GM10266 (cell line): ENCODE results near the gene ZBTB3.
"Not testable (repeated sequence)": the region's sequence is repeated elsewhere in the genome, so short reads cannot be mapped to it uniquely, and the experiment has no call there.

Experiments
- DNase-seq: peaks from one replicate; pipeline ENCODE4 v3.0.0; 2012; ENCODE audit errors: extremely low spot score
- TF ChIP-seq, protein P1 (sequence below): IDR thresholded peaks from 2 replicates; pipeline ENCODE4 v1.5.1; 2012; ENCODE audit warnings: mild to moderate bottlenecking, low read depth; ENCODE audit not compliant: control insufficient read depth, insufficient read depth; ENCODE audit errors: missing control alignments

ZBTB3 gene

DNA sequence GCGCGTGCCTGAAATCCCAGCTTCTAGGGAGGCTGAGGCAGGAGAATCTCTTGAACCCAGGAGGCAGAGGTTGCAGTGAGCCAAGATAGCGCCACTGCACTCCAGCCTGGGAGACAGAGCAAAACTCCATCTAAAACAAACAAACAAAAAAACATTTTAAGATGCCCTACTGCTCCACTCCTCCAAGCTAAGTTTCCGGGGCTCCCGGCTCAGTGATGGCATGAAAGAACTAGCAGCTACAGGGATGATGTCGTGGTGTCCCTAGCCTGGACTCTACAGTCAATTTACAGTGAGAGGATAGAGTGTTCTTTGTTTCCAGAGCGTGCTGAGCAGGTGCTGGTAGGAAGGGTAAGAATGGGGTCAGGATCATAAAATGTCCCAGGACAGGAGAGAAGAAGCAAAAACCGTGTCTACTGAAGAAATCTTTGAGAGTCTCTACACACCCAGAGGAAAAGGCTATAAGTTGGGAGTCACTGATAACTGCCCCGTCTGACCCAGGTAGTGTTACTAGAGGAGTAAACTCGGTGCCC lies 1.2 kb upstream of the ZBTB3 start:
- no peak for DNase-seq
- TF ChIP-seq, protein P1, sequence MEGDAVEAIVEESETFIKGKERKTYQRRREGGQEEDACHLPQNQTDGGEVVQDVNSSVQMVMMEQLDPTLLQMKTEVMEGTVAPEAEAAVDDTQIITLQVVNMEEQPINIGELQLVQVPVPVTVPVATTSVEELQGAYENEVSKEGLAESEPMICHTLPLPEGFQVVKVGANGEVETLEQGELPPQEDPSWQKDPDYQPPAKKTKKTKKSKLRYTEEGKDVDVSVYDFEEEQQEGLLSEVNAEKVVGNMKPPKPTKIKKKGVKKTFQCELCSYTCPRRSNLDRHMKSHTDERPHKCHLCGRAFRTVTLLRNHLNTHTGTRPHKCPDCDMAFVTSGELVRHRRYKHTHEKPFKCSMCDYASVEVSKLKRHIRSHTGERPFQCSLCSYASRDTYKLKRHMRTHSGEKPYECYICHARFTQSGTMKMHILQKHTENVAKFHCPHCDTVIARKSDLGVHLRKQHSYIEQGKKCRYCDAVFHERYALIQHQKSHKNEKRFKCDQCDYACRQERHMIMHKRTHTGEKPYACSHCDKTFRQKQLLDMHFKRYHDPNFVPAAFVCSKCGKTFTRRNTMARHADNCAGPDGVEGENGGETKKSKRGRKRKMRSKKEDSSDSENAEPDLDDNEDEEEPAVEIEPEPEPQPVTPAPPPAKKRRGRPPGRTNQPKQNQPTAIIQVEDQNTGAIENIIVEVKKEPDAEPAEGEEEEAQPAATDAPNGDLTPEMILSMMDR = no peak

DNA sequence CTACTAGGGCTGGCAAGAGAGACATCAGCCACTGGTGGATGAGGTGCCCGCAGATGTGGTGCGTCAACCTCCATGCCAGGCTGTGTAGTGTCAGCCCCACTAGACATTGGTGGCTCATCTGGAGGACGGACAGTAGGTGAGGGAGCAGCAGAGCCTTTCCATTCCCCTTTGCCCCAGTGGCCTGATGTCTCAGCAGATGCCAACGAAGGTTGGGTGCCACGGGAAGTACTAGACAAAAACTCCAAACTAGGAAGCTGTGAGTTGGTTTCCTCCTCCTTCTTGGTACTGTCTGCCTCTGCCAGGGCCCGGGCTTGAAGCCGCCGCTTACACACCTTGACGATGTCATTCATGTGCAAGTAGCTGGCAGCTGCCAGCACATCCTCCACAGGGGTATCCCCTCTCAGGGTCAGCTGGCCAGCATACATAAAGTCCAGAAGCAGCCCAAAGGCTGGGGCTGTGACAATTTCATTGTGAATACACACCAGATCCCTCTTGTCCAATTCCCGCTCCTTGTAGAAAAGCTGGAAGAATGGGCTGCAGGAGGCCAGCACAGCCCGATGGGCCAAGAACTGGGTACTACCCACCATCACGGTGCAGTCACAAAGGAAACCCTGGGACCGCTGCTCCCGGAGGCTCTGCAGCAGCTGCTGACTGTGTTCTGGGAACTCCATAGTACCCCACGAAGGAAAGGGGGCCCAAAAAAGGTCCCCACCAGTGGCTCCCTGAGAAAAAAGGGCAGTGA lies 795 bp downstream of the ZBTB3 start:
- DNase-seq = no peak
- TF ChIP-seq, protein P1 = no peak

DNA sequence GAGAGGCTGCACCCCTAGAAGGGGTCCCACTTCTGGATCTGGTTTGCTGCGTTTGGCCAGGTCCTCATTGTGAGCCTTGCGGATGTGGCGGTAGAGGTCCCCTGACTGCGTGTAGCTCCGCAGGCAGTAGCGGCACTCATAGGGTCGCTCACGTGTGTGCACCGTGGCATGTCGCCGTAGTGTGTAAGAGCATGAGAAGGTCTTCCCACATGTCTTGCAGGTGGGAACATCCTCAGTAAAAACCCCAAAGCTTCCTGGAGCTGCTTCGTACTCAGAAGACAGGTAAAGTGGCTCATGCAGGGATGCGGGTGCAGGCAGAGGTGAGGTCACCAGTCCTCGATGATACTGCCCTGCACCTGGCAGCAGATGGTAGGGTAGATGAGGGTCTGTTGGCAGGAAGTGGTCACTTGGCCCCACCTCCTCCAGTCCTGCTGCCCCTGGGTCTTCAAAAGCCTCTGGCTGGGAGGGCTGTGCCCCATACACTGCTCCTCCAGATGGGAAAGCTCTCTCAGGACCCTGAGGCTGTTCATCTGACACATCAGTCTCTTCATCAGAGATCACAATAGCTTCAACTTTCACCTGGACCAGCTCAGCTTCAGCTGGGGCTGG lies 1.7 kb downstream of the ZBTB3 start:
- DNase-seq = no peak
- TF ChIP-seq, protein P1 = no peak

DNA sequence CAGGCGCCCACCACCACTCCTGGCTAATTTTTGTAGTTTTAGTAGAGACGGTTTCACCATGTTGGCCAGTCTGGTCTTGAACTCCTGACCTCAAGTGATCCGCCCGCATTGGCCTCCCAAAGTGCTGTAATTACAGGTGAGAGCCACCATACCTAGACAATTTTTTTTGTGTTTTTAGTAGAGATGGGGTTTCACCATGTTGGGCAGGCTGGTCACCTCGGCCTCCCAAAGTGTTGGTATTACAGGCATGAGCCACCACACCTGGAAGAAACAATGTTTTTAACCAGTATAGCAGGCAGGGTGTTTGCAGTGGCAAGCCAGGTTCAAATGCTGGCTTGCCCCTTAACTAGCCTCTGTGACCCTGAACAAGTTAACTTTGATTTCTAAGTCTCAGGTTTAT lies 4.0 kb downstream of the ZBTB3 start:
- DNase-seq = not testable (repeated sequence)

DNA sequence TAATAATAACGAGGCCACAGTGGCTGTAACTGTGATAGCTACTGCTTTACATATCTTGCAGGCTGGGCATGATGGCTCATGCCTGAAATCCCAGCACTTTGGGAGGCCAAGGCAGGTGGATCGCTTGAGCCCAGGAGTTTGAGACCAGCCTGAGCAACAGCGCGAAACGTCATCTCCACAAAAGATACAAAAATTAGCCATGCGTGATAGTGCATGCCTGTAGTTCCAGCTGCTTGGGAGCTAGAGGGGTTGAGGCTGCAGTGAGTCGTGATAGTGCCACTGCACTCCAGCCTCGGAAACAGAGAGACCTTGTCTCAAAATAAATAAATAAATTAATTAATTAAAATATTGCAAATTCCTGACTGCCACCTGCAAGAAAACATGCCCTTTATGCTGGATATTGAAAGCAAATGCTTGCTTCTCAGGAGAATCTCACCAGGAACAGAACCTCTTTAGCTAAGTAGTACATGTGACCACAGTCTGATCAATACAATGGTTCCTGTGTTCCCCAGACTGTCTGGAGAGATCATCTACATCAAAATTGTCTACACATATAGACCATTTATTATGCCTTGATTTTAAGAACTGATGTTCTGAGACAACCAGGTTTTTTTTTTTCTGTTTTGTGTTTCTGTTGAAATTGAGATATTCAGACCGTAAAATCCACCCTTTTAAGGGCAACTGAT lies 6.3 kb downstream of the ZBTB3 start:
- DNase-seq = no peak
- TF ChIP-seq, protein P1 = no peak

DNA sequence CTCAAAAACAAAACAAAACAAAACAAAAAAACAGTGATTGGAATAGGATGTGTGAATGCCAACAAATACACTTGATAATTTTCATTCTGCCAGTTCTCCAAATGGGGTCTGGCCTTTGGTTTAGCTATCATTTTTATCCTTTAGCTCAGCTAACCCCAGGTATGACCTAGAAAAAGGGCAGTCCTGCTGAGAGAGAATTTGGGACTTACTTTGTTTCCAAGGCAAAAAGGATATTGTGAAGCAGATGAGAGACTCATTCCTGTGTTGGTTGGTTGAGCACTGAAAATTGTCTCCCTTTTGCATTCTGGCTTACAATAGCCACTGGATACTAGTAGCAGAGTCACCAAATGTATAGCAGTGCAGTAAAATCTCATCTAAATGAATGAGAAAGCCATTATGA lies 16.8 kb downstream of the ZBTB3 start:
- TF ChIP-seq, protein P1 = no peak
- no peak for DNase-seq

DNA sequence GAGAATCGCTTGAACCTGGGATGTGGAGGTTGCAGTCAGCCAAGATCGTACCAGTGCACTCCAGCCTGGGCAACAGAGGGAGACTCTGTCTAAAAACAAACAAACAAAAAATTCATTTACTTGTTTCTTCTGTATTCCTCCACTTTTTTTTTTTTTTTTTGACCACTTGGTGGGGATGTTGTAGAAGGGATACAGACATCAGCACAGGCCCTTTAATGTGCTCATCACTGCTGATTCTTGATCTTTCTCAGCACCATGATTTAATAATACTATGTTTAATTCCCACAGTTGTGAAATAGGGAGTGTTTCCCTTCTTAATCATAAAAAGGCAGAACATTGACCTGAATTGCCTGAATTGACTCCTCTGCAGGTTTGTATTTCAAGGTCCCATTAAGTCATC lies 21.1 kb downstream of the ZBTB3 start:
- TF ChIP-seq, protein P1 = no peak
- no peak for DNase-seq

DNA sequence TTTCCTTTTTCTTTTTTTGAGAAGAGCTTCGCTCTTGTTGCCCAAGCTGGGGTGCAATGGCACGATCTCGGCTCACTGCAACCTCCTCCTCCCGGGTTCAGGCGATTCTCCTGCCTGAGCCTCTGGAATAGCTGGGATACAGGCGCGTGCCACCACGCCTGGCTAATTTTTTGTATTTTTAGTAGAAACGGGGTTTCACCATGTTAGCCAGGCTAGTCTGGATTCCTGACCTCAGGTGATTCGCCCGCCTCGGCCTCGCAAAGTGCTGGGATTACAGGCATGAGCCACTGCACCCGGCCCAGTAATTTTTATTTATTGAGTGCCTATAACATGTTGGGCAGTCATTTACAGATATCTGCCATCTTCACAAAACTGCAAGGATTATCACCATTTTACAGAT lies 23.9 kb downstream of the ZBTB3 start:
- not testable (repeated sequence) for DNase-seq
